Measurements from ENCODE around the gene NFKB2. TPM values are rescaled to one million over a fixed set of nuclear protein-coding genes. Genes with fewer than 3 reads are reported as not detected.

The NFKB2 gene
- total RNA-seq, 2 experiments from 2014 or later: 240 to 256 TPM

- Histone ChIP-seq H3K27ac (ENCODE audit: low read depth in 1 of 2, low read length in 2 of 2) (no peak overlapping the region), H3K9me3 (ENCODE audit: control insufficient read depth in 1 of 2, insufficient read depth in 1 of 2, low read length in 2 of 2) (no peaks in the 10 kb centered on the region), H3K4me1 (ENCODE audit: insufficient read depth, low read length) (no peaks in the 10 kb centered on the region), H3K36me3 (ENCODE audit: insufficient read depth, low read length) (peaks cover 71% of the 10 kb centered on the region), H3K4me3 (ENCODE audit: low read length) (no peak overlapping the region), H3K27me3 (ENCODE audit: control insufficient read depth in 1 of 2, insufficient read depth in 2 of 2, low read length in 2 of 2) (no peaks in the 10 kb centered on the region)
- intact Hi-C loops (cut with DNase I, micrococcal nuclease): loop anchor here (1.0 to 5.0 kb wide), 4 partner anchors 105 to 183 kb away; partner anchors contain the start of gene GBF1 (in 2 of the 2)
- TF ChIP-seq CTCF (IDR thresholded peaks at IDR 0.05): peak; percentile 96
- no peaks in the 10 kb centered on the region for H3K4me1 Mint-ChIP-seq (ENCODE audit: low read depth)
- no peaks in the 10 kb centered on the region for H3K27me3 Mint-ChIP-seq
- DNase-seq (peak; percentile 54 to 83 (median 66)), ATAC-seq (ENCODE audit: poor library complexity) (peak; percentile 72)
- H3K27ac Mint-ChIP-seq: no peak overlapping the region
- H3K9me3 Mint-ChIP-seq: no peaks in the 10 kb centered on the region
- peaks cover 64% of the 10 kb centered on the region for H3K36me3 Mint-ChIP-seq (ENCODE audit: low read depth)
- H3K4me3 Mint-ChIP-seq: no peak overlapping the region
- ChIA-PET POLR2A (interaction anchor here (1.4 to 3.8 kb wide), 2 partner anchors 98 to 121 kb away, joined by 3 to 26 read pairs; no protein-coding TSS in a partner anchor), CTCF (interaction anchor here (0.6 to 6.7 kb wide), 8 partner anchors 10 to 183 kb away, joined by 3 to 133 read pairs (median 4); no protein-coding TSS in a partner anchor)
Measured at GRCh38 chr10:102352066-102352715, 43.3 kb upstream of the NFKB2 start.

GRCh38 chr10:102354451-102354850, 41.1 kb upstream of the NFKB2 start:
- H3K27ac ChIP-seq (ENCODE audit: low read depth in 1 of 2, low read length in 2 of 2): no peak overlapping the region
- Mint-ChIP-seq H3K4me1 (ENCODE audit: low read depth) (no peaks in the 10 kb centered on the region), H3K36me3 (ENCODE audit: low read depth) (peaks cover 76% of the 10 kb centered on the region), H3K4me3 (no peak overlapping the region), H3K27me3 (no peaks in the 10 kb centered on the region), H3K9me3 (no peaks in the 10 kb centered on the region), H3K27ac (no peak overlapping the region)
- CTCF ChIA-PET: interaction anchor here (0.8 to 6.7 kb wide), 2 partner anchors 125 to 185 kb away, joined by 3 to 133 read pairs; no protein-coding TSS in a partner anchor
- POLR2A ChIA-PET: interaction anchor here (0.7 kb wide), 1 partner anchor 1815 kb away, joined by 3 read pairs; no protein-coding TSS in a partner anchor
- H3K9me3 ChIP-seq (ENCODE audit: control insufficient read depth in 1 of 2, insufficient read depth in 1 of 2, low read length in 2 of 2): no peaks in the 10 kb centered on the region
- DNase-seq (no peak), ATAC-seq (ENCODE audit: poor library complexity) (no peak)
- intact Hi-C loops (cut with DNase I, micrococcal nuclease): loop anchor here (5.0 kb wide), 2 partner anchors 107 to 182 kb away; partner anchors contain the start of gene GBF1 (in 2 of the 2)
- H3K36me3 ChIP-seq (ENCODE audit: insufficient read depth, low read length): peaks cover 87% of the 10 kb centered on the region
- no peaks in the 10 kb centered on the region for H3K4me1 ChIP-seq (ENCODE audit: insufficient read depth, low read length)
- no peak overlapping the region for H3K4me3 ChIP-seq (ENCODE audit: low read length)
- no peak for TF ChIP-seq CTCF (IDR thresholded peaks at IDR 0.05)
- H3K27me3 ChIP-seq (ENCODE audit: control insufficient read depth in 1 of 2, insufficient read depth in 2 of 2, low read length in 2 of 2): no peaks in the 10 kb centered on the region

GRCh38 chr10:102358712-102359382, 36.7 kb upstream of the NFKB2 start:
- DNase-seq (no peak), ATAC-seq (ENCODE audit: poor library complexity) (no peak)
- intact Hi-C loops (cut with DNase I, micrococcal nuclease): no loop called here
- Mint-ChIP-seq H3K27ac (no peak overlapping the region), H3K4me3 (no peak overlapping the region), H3K4me1 (ENCODE audit: low read depth) (no peaks in the 10 kb centered on the region), H3K36me3 (ENCODE audit: low read depth) (peaks cover 98% of the 10 kb centered on the region), H3K9me3 (no peaks in the 10 kb centered on the region), H3K27me3 (no peaks in the 10 kb centered on the region)
- Histone ChIP-seq H3K36me3 (ENCODE audit: insufficient read depth, low read length) (peaks cover 90% of the 10 kb centered on the region), H3K27ac (ENCODE audit: low read depth in 1 of 2, low read length in 2 of 2) (no peak overlapping the region), H3K4me3 (ENCODE audit: low read length) (no peak overlapping the region), H3K9me3 (ENCODE audit: control insufficient read depth in 1 of 2, insufficient read depth in 1 of 2, low read length in 2 of 2) (no peaks in the 10 kb centered on the region), H3K4me1 (ENCODE audit: insufficient read depth, low read length) (no peaks in the 10 kb centered on the region), H3K27me3 (ENCODE audit: control insufficient read depth in 1 of 2, insufficient read depth in 2 of 2, low read length in 2 of 2) (no peaks in the 10 kb centered on the region)
- ChIA-PET POLR2A (no interaction called here), CTCF (interaction anchor here (1.3 kb wide), 1 partner anchor 127 kb away, joined by 3 read pairs; no protein-coding TSS in a partner anchor)
- no peak for TF ChIP-seq CTCF (IDR thresholded peaks at IDR 0.05)
